Stomach smooth muscle (tissue), 2 donors: Measurements from ENCODE around the gene TMC5.

Source experiments
- H3K27ac ChIP-seq: one replicate; pipeline ENCODE4 v1.7.0; 2013; ENCODE audit warnings: mild to moderate bottlenecking, low read length, inconsistent platforms
- H3K27me3 ChIP-seq, 2 donors: one replicate each; pipeline ENCODE4 v1.7.0; 2013; ENCODE audit warnings: low read length in 2 of 2; ENCODE audit not compliant: insufficient read depth in 2 of 2, control insufficient read depth in 1 of 2
- H3K36me3 ChIP-seq, 2 donors: one replicate each; pipeline ENCODE4 v1.7.0; 2013; ENCODE audit warnings: low read length in 2 of 2; ENCODE audit not compliant: control insufficient read depth in 2 of 2, insufficient read depth in 2 of 2
- H3K4me1 ChIP-seq: one replicate; pipeline ENCODE4 v1.7.0; 2013; ENCODE audit warnings: low read length; ENCODE audit not compliant: control insufficient read depth, insufficient read depth
- H3K4me3 ChIP-seq, 2 donors: one replicate each; pipeline ENCODE4 v1.7.0; 2013; ENCODE audit warnings: low read length in 2 of 2
- H3K9ac ChIP-seq, 2 donors: one replicate each; pipeline ENCODE4 v1.7.0; 2013; ENCODE audit warnings: low read length in 2 of 2, mild to moderate bottlenecking in 1 of 2
- H3K9me3 ChIP-seq, 2 donors: one replicate each; pipeline ENCODE4 v1.7.0; 2013; ENCODE audit warnings: low read length in 2 of 2; ENCODE audit not compliant: control insufficient read depth in 2 of 2
- donor health status: healthy.
- donor health status: Pancreatic carcinoma.

Gene TMC5

DNA sequence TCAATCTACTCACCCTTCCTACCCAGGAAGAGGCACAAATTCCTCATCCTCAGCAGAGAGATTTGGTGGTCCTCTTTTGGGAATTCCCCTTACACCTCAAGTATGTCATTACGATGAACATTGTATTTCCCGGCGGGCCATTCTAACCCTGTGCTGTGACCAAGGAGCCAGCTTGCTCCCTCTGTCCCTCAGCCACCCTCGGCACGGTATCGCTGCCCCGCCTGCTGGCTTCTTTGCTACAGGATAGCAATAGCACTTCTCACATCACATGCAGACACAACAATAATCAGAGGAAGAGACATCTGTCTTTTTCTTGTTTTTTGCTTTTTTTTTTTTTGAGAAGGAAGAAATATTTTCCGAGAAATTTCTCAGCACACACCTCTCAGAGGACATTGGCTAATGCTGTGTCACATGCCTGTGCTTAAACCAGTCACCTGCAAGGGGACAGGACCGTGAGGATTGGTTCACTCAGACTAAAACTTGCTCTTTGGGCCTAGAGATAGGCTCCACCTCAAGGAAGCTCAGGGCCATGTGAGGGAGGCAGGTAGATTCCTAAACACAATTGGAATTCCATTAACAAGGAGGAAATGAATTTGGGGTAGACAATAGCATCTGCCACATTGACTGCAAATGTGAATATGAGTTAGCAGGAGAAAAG lies 41.2 kb downstream of the TMC5 start:
- no peak overlapping the region for H3K27ac ChIP-seq
- H3K9ac ChIP-seq, result no peak overlapping the region
- no peaks in the 10 kb centered on the region for H3K4me1 ChIP-seq
- H3K27me3 ChIP-seq, result no peaks in the 10 kb centered on the region
- no peak overlapping the region for H3K4me3 ChIP-seq
- H3K9me3 ChIP-seq, result no peaks in the 10 kb centered on the region
- H3K36me3 ChIP-seq, result no peaks in the 10 kb centered on the region

DNA sequence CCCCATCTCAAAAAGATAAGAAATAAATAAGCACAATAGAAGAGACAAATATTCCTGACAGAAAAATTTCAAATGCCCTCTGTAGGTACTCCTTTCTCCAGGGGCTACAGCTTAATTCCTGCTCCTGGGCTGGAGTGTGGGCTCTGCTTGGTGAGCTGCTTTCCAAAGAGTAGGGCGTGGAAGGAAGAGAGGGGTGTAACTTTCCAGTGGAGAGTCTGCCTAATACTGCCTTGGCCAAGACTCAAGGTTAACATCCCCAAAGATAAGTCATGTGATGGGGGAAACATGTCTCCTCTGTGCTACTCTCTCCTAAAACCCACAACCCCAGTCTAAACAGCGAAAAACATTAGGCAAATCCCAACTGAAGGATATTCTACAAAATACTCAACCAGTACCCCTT lies 42.7 kb downstream of the TMC5 start:
- Histone ChIP-seq H3K27me3 (no peaks in the 10 kb centered on the region), H3K4me1 (no peaks in the 10 kb centered on the region), H3K4me3 (no peak overlapping the region), H3K36me3 (no peaks in the 10 kb centered on the region), H3K27ac (no peak overlapping the region), H3K9me3 (no peaks in the 10 kb centered on the region), H3K9ac (no peak overlapping the region)

DNA sequence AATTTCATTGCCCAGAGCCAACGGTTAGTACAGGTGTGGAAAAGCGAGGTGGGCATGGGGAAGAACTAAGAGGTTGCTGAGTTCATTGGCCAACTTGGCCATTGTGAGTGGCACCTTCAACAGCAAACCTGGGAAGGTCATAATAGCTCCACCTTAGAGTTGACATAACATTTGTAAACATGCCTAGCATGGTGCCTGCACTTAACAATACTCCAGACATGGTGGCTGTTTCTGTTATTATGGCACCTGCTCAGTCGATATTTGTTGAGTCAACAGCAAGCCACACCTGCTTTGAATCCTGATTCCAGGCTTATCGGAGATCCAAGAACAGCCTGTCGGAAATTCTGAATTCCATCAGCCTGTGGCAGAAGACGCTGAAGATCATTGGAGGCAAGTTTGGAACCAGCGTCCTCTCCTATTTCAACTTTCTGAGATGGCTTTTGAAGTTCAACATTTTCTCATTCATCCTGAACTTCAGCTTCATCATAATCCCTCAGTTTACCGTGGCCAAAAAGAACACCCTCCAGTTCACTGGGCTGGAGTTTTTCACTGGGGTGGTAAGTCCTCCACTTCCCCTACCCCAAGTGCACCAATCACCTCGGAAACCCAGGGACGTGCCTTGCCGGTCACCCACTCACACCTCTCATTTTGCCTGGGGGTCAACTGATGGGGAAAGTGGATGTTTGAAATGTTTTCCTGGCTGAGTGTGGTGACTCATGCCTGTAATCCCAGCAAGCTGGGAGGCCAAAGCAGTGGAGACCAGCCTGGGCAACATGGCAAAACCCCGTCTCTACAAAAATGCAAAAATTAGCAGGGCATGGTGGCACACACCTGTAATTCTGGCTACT lies 46.0 kb downstream of the TMC5 start:
- H3K4me1 ChIP-seq, result no peaks in the 10 kb centered on the region
- no peaks in the 10 kb centered on the region for H3K9me3 ChIP-seq
- H3K27me3 ChIP-seq, result no peaks in the 10 kb centered on the region
- no peak overlapping the region for H3K9ac ChIP-seq
- no peak overlapping the region for H3K27ac ChIP-seq
- H3K4me3 ChIP-seq, result no peak overlapping the region
- H3K36me3 ChIP-seq, result no peaks in the 10 kb centered on the region

DNA sequence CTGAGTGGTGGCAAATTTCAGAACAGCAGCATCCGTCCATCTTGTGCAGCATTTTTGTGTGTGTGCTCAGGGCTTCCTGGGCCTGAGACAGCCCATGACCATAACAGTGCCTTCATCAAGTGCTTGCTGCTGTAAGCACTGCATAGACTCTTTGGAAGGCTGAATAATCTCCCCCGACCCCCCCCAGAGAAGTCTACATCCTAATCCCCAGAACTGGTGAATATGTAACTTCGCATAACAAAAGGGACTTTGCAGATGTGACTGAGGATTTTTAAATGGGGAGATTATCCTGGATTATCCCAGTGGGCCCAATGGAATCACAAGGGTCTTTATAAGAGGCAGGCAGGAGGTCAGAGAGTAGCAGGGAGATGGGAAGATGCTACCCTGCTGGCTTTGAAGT lies 50.6 kb downstream of the TMC5 start:
- H3K9me3 ChIP-seq, result no peaks in the 10 kb centered on the region
- H3K36me3 ChIP-seq, result no peaks in the 10 kb centered on the region
- no peak overlapping the region for H3K27ac ChIP-seq
- no peak overlapping the region for H3K4me3 ChIP-seq
- H3K4me1 ChIP-seq, result no peaks in the 10 kb centered on the region
- no peak overlapping the region for H3K9ac ChIP-seq
- H3K27me3 ChIP-seq, result no peaks in the 10 kb centered on the region

DNA sequence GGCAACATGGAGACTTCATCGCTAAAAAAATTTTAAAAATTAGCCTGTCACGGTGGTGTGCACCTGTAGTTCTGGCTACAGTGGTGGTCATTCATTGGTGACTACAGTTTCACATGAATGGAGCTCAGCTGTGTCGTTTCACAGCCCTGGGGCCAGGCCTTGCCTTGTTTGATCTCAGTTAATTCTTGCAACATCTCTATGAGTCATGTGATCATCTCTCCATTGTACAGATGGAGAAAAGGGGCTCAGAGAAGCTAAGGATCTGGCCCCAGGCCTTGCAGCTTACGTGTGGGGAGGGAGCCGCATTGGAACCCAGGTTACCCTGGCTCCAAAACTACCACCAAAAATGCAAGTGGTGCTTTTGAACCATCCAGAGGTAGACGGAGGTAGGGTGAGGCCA lies 54.8 kb downstream of the TMC5 start:
- H3K27me3 ChIP-seq, result no peaks in the 10 kb centered on the region
- no peak overlapping the region for H3K27ac ChIP-seq
- no peaks in the 10 kb centered on the region for H3K9me3 ChIP-seq
- no peak overlapping the region for H3K9ac ChIP-seq
- no peaks in the 10 kb centered on the region for H3K4me1 ChIP-seq
- no peaks in the 10 kb centered on the region for H3K36me3 ChIP-seq
- H3K4me3 ChIP-seq, result no peak overlapping the region

DNA sequence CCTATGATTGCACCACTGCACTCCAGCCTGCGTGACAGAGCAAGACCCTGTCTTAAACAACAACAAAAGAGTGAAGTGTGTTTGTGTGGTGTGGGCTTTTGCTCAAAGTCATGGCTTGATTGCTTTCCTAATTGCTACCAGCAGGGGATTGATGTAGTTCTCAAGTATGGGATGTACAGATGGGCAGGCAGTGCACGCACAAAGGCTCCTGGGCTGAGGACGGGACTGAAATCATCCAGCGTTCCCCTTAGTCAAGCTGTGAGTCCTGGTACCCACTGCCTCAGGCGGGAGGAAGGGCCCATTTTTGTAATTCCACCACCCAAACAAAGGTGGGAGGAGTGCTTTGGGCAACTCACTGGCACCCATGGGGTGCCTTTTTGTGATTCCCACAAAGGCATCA lies 56.9 kb downstream of the TMC5 start:
- H3K9ac ChIP-seq, result no peak overlapping the region
- H3K36me3 ChIP-seq, result no peaks in the 10 kb centered on the region
- H3K4me1 ChIP-seq, result no peaks in the 10 kb centered on the region
- H3K4me3 ChIP-seq, result no peak overlapping the region
- no peaks in the 10 kb centered on the region for H3K27me3 ChIP-seq
- H3K9me3 ChIP-seq, result no peaks in the 10 kb centered on the region
- no peak overlapping the region for H3K27ac ChIP-seq

DNA sequence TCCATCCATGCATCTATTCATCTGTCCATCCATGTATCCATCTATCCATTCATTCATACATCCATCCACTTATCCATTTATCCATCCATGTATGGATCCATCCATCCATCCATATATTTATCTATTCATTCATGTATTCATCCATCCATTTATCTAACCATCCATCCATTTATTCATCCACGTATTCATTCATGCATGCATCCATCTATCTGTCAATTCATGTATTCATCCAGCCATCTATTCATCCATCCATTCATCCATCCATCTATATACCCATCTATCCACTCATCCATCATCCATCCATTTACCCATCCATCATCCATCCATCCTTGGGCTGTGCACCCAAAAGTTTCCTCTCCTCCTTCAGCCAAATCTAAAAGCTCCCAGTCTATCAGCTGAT lies 60.8 kb downstream of the TMC5 start:
- no peaks in the 10 kb centered on the region for H3K36me3 ChIP-seq

DNA sequence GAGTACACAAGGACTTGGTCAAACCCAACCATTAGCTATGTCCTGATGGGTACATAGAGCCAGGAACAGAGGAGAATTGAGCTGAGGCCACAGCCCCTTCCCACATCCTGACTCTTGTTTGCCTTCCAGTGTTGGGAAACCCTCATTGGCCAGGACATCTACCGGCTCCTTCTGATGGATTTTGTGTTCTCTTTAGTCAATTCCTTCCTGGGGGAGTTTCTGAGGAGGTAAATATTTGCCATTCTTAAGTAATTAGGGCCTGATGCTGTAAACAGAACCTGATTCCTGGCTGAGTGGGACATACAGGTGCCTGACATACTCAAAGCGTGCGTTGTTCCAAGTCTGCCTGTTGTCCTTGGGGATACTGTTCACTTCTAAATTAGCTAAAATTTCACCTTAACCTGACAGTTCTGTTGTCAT lies 61.6 kb downstream of the TMC5 start:
- no peak overlapping the region for H3K9ac ChIP-seq
- H3K4me1 ChIP-seq, result no peaks in the 10 kb centered on the region
- no peaks in the 10 kb centered on the region for H3K27me3 ChIP-seq
- H3K27ac ChIP-seq, result no peak overlapping the region
- no peaks in the 10 kb centered on the region for H3K36me3 ChIP-seq
- no peaks in the 10 kb centered on the region for H3K9me3 ChIP-seq
- no peak overlapping the region for H3K4me3 ChIP-seq

More for the DNA sequence above, 60.8 kb downstream of the TMC5 start:
- H3K4me3 ChIP-seq, result no peak overlapping the region
- H3K9ac ChIP-seq, result no peak overlapping the region
- H3K9me3 ChIP-seq, result no peaks in the 10 kb centered on the region
- no peaks in the 10 kb centered on the region for H3K27me3 ChIP-seq
- H3K27ac ChIP-seq, result no peak overlapping the region
- no peaks in the 10 kb centered on the region for H3K4me1 ChIP-seq

DNA sequence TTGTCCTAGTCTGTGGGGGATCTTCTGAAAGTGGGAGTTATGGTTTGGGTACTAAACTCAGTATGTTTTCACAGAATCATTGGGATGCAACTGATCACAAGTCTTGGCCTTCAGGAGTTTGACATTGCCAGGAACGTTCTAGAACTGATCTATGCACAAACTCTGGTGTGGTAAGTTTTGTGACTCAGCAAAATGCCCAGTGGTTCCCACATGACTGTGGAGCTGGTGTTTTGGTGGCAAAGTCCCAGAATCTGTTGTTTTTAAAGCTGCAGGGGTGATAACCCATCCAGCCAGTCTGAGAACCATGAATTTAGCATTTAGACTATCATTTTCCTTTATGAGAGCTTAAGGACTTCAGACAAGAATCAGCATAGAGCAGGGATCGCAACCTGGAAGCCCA lies 63.6 kb downstream of the TMC5 start:
- H3K4me3 ChIP-seq, result no peak overlapping the region
- no peaks in the 10 kb centered on the region for H3K9me3 ChIP-seq
- no peaks in the 10 kb centered on the region for H3K27me3 ChIP-seq
- no peak overlapping the region for H3K9ac ChIP-seq
- no peaks in the 10 kb centered on the region for H3K36me3 ChIP-seq
- no peaks in the 10 kb centered on the region for H3K4me1 ChIP-seq
- no peak overlapping the region for H3K27ac ChIP-seq

DNA sequence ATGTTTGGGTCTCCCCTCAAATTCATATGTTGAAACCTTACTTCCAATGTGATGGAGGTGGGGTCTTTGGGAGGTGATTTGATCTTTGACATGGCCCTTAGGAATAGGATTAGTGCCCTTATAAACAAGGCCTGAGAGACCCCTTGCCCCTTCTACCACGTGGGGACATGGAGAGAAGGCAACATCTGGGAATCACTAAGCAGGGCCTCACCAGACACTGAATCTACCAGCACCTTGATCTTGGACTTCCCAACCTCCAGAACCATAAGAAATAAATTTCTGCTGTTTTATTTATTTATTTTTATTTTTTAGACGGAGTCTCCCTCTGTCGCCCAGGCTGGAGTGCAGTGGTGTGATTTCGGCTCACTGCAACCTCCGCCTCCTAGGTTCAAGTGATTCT lies 64.1 kb downstream of the TMC5 start:
- no peaks in the 10 kb centered on the region for H3K36me3 ChIP-seq
- H3K4me3 ChIP-seq, result no peak overlapping the region
- H3K9ac ChIP-seq, result no peak overlapping the region
- H3K4me1 ChIP-seq, result no peaks in the 10 kb centered on the region
- H3K27me3 ChIP-seq, result no peaks in the 10 kb centered on the region
- no peaks in the 10 kb centered on the region for H3K9me3 ChIP-seq
- no peak overlapping the region for H3K27ac ChIP-seq

DNA sequence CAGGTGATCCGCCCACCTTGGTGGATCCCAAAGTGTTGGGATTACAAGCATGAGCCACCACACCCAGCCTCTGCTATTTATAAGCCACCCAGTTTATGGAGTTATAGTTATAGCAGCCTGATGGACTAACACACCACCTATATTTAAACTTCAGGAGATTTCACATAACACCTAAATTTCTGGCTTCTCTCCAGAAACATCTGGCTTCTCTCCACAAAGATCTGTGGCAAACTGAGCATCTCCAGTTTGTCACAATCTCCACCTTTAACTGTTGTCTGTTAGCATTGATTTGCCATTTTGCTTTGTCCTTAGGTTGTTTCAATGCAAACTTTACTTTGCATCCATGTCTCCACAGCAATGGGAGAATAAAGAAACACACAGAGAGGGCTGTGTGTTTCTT lies 64.6 kb downstream of the TMC5 start:
- no peaks in the 10 kb centered on the region for H3K27me3 ChIP-seq
- H3K4me1 ChIP-seq, result no peaks in the 10 kb centered on the region
- H3K36me3 ChIP-seq, result no peaks in the 10 kb centered on the region
- no peak overlapping the region for H3K4me3 ChIP-seq
- no peak overlapping the region for H3K27ac ChIP-seq
- H3K9ac ChIP-seq, result no peak overlapping the region
- H3K9me3 ChIP-seq, result no peaks in the 10 kb centered on the region
